GM23338 (cell line): ENCODE data around the gene IWS1.

Experiments used
- CTCF ChIP-seq, 2 experiments: fragments of 200-600 bp in 1 of 2; sonication (generic) in 1 of 2; conservative IDR thresholded peaks; 2 replicates each; pipeline versions ENCODE4 v1.5.1 to v1.6.1; 2016 to 2017; ENCODE audit warnings: antibody characterized with exemption in 2 of 2, low read depth in 2 of 2, mild to moderate bottlenecking in 2 of 2, moderate library complexity in 1 of 2
- EZH2phosphoT487 ChIP-seq: fragments of 200-600 bp; sonication (generic); IDR thresholded peaks from one replicate; pipeline ENCODE4 v1.8.1; 2018; ENCODE audit warnings: antibody characterized with exemption; ENCODE audit not compliant: unreplicated experiment
- POLR2AphosphoS5 ChIP-seq: IDR thresholded peaks from 2 replicates; pipeline ENCODE4 v1.6.1; 2016; ENCODE audit warnings: antibody characterized with exemption, low read depth
- REST ChIP-seq: IDR thresholded peaks from one replicate; pipeline ENCODE4 v1.6.1; 2018; ENCODE audit warnings: antibody characterized with exemption; ENCODE audit not compliant: unreplicated experiment
- ZNF114 ChIP-seq: fragments of 250-450 bp; sonication (Bioruptor Pico); IDR thresholded peaks from 2 replicates; pipeline ENCODE4 v1.5.0; 2020; ENCODE audit warnings: mild to moderate bottlenecking, moderate library complexity
- ZNF331 ChIP-seq: fragments of 250-450 bp; sonication (Bioruptor Pico); IDR thresholded peaks from 2 replicates; pipeline ENCODE4 v1.5.0; 2020; ENCODE audit warnings: low read depth, mild to moderate bottlenecking, moderate library complexity

GRCh38 chr2:127541809-127542208 lies 15.5 kb upstream of the IWS1 start:
- TF ChIP-seq CTCF (conservative IDR thresholded peaks at IDR 0.05; ENCODE audit: low read depth in 2 of 2) (no peak), POLR2AphosphoS5 (no peak), REST (no peak), EZH2phosphoT487 (no peak), ZNF331 (no peak), ZNF114 (CRISPR knock-in tag) (no peak)
